H9 (cell line): ENCODE data around the gene CEP350. TPM values are rescaled to one million over a fixed set of nuclear protein-coding genes. Genes with fewer than 3 reads are reported as not detected.

Experiments used
- DNase-seq: peaks from one replicate; pipeline ENCODE4 v3.0.0-alpha.2; 2017
- H2AFZ ChIP-seq: one replicate; pipeline ENCODE4 v1.6.1; 2013; ENCODE audit warnings: mild to moderate bottlenecking, low read length, control low read depth, moderate library complexity
- H2AK5ac ChIP-seq: 2 replicates; pipeline ENCODE4 v1.6.1; 2013; ENCODE audit warnings: low read length, control low read depth, mixed read lengths; ENCODE audit not compliant: insufficient read length
- H2BK120ac ChIP-seq: one replicate; pipeline ENCODE4 v1.6.1; 2013; ENCODE audit warnings: low read depth, mild to moderate bottlenecking, low read length, control low read depth, inconsistent platforms; ENCODE audit not compliant: poor library complexity, severe bottlenecking
- H2BK12ac ChIP-seq: 2 replicates; pipeline ENCODE4 v1.6.1; 2013; ENCODE audit warnings: low read length, control low read depth, mixed read lengths, low read depth; ENCODE audit not compliant: insufficient read length
- H2BK15ac ChIP-seq: 2 replicates; pipeline ENCODE4 v1.6.1; 2013; ENCODE audit warnings: low read depth, low read length, control low read depth
- H2BK20ac ChIP-seq: one replicate; pipeline ENCODE4 v1.6.1; 2013; ENCODE audit warnings: low read depth, mild to moderate bottlenecking, low read length, control low read depth, inconsistent platforms; ENCODE audit not compliant: poor library complexity, severe bottlenecking
- H2BK5ac ChIP-seq: 2 replicates; pipeline ENCODE4 v1.6.1; 2013; ENCODE audit warnings: low read length, control low read depth, mixed read lengths; ENCODE audit not compliant: insufficient read length
- H3K14ac ChIP-seq: 2 replicates; pipeline ENCODE4 v1.6.1; 2013; ENCODE audit warnings: low read length, control low read depth; ENCODE audit not compliant: insufficient read depth
- H3K18ac ChIP-seq: 2 replicates; pipeline ENCODE4 v1.6.1; 2013; ENCODE audit warnings: low read depth, mild to moderate bottlenecking, mixed read lengths, low read length, control low read depth; ENCODE audit not compliant: insufficient read length
- H3K23ac ChIP-seq: 2 replicates; pipeline ENCODE4 v1.6.1; 2013; ENCODE audit warnings: low read length, control low read depth, mixed read lengths, low read depth; ENCODE audit not compliant: insufficient read length
- H3K23me2 ChIP-seq: 2 replicates; pipeline ENCODE4 v1.6.1; 2013; ENCODE audit warnings: low read depth, mild to moderate bottlenecking, mixed read lengths, low read length, control low read depth; ENCODE audit not compliant: insufficient read length, poor library complexity, severe bottlenecking
- H3K27ac ChIP-seq: 2 replicates; pipeline ENCODE4 v1.5.1; 2013; ENCODE audit warnings: low read length, control low read depth, mixed read lengths, low read depth; ENCODE audit not compliant: insufficient read length
- H3K27me3 ChIP-seq: 2 replicates; pipeline ENCODE4 v1.6.1; 2013; ENCODE audit warnings: low read length, control low read depth, inconsistent platforms; ENCODE audit not compliant: insufficient read depth
- H3K4ac ChIP-seq: 2 replicates; pipeline ENCODE4 v1.6.1; 2013; ENCODE audit warnings: low read depth, mild to moderate bottlenecking, control low read depth, inconsistent platforms, low read length, moderate library complexity
- H3K4me1 ChIP-seq: 2 replicates; pipeline ENCODE4 v1.6.1; 2013; ENCODE audit warnings: low read length, control low read depth, inconsistent platforms; ENCODE audit not compliant: insufficient read depth
- H3K4me2 ChIP-seq: 2 replicates; pipeline ENCODE4 v1.6.1; 2013; ENCODE audit warnings: low read length, control low read depth, mixed read lengths; ENCODE audit not compliant: insufficient read length, insufficient read depth
- H3K56ac ChIP-seq: 2 replicates; pipeline ENCODE4 v1.6.1; 2013; ENCODE audit warnings: low read depth, mild to moderate bottlenecking, mixed read lengths, low read length, control low read depth; ENCODE audit not compliant: insufficient read length
- H3K79me1 ChIP-seq: 2 replicates; pipeline ENCODE4 v1.6.1; 2013; ENCODE audit warnings: low read depth, mild to moderate bottlenecking, moderate library complexity, low read length, control low read depth, inconsistent platforms; ENCODE audit not compliant: insufficient read depth, poor library complexity, severe bottlenecking
- H3K79me2 ChIP-seq: 2 replicates; pipeline ENCODE4 v1.6.1; 2013; ENCODE audit warnings: low read length, control low read depth, inconsistent platforms; ENCODE audit not compliant: insufficient read depth
- H3K9ac ChIP-seq: 2 replicates; pipeline ENCODE4 v1.6.1; 2013; ENCODE audit warnings: low read length, control low read depth, mixed read lengths; ENCODE audit not compliant: insufficient read length; ENCODE audit errors: extremely low read depth
- H3K9me3 ChIP-seq: one replicate; pipeline ENCODE4 v1.6.1; 2013; ENCODE audit warnings: low read depth, low read length, inconsistent platforms; ENCODE audit not compliant: control insufficient read depth
- H3T11ph ChIP-seq: one replicate; pipeline ENCODE4 v1.6.1; 2013; ENCODE audit warnings: mild to moderate bottlenecking, low read length, control low read depth, inconsistent platforms
- H4K20me1 ChIP-seq: one replicate; pipeline ENCODE4 v1.6.1; 2013; ENCODE audit not compliant: control insufficient read depth, insufficient read length, insufficient read depth
- H4K5ac ChIP-seq: 2 replicates; pipeline ENCODE4 v1.6.1; 2013; ENCODE audit warnings: low read depth, mild to moderate bottlenecking, mixed read lengths, low read length, control low read depth; ENCODE audit not compliant: insufficient read length
- H4K8ac ChIP-seq: replicated peaks from 2 replicates; pipeline ENCODE4 v1.6.1; 2013; ENCODE audit warnings: low read length, control low read depth, mixed read lengths, low read depth; ENCODE audit not compliant: insufficient read length
- H4K91ac ChIP-seq: 2 replicates; pipeline ENCODE4 v1.6.1; 2013; ENCODE audit warnings: low read depth, mild to moderate bottlenecking, moderate library complexity, mixed read lengths, low read length, control low read depth; ENCODE audit not compliant: insufficient read length
- H3K27ac Mint-ChIP-seq, 3 experiments: 2 replicates in 2 of 3; 3 replicates in 1 of 3; pipeline ENCODE4 v1.8.0; 2020 to 2021; ENCODE audit warnings: mixed read lengths in 3 of 3, mild to moderate bottlenecking in 1 of 3, moderate library complexity in 1 of 3
- H3K27me3 Mint-ChIP-seq: 2 replicates; pipeline ENCODE4 v1.8.0; 2021; ENCODE audit warnings: low read depth, mild to moderate bottlenecking, moderate library complexity, mixed read lengths
- H3K36me3 Mint-ChIP-seq, 3 experiments: 2 replicates in 2 of 3; 3 replicates in 1 of 3; pipeline ENCODE4 v1.8.0; 2020 to 2021; ENCODE audit warnings: low read depth in 3 of 3, mixed read lengths in 3 of 3; ENCODE audit not compliant: insufficient read depth in 1 of 3
- H3K4me1 Mint-ChIP-seq, 2 experiments: 2 replicates each; pipeline ENCODE4 v1.8.0; 2020; ENCODE audit warnings: mixed read lengths in 2 of 2
- H3K4me3 Mint-ChIP-seq, 2 experiments: 2 replicates in 1 of 2; 3 replicates in 1 of 2; pipeline ENCODE4 v1.8.0; 2020 to 2021; ENCODE audit warnings: mild to moderate bottlenecking in 2 of 2, mixed read lengths in 2 of 2, moderate library complexity in 1 of 2
- H3K9me3 Mint-ChIP-seq, 2 experiments: 2 replicates in 1 of 2; 3 replicates in 1 of 2; pipeline ENCODE4 v1.8.0; 2020; ENCODE audit warnings: mild to moderate bottlenecking in 2 of 2, mixed read lengths in 2 of 2, moderate library complexity in 1 of 2
- CTCF ChIP-seq: fragments of 200-600 bp; sonication (generic); conservative IDR thresholded peaks from 3 replicates; pipeline ENCODE4 v1.8.0; 2021; ENCODE audit warnings: antibody characterized with exemption, mild to moderate bottlenecking
- WGBS: extraction: QIAGEN DNeasy Blood & Tissue Kit; methylation state at CpG from one replicate; pipeline ENCODE4 v1.1.7; 2013; ENCODE audit warnings: missing lambda C conversion rate, low lambda C conversion rate, mixed read lengths; ENCODE audit not compliant: insufficient read length; ENCODE audit errors: extremely low coverage; 5-methylcytosine and 5-hydroxymethylcytosine counted together
- total RNA-seq: library from RNA; stranded (reverse); gene quantifications from 2 replicates; pipeline ENCODE4 v1.2.1, GENCODE V29; 2021

Gene CEP350
- total RNA-seq, 1 experiment from 2014 or later = 39.2 TPM

DNA sequence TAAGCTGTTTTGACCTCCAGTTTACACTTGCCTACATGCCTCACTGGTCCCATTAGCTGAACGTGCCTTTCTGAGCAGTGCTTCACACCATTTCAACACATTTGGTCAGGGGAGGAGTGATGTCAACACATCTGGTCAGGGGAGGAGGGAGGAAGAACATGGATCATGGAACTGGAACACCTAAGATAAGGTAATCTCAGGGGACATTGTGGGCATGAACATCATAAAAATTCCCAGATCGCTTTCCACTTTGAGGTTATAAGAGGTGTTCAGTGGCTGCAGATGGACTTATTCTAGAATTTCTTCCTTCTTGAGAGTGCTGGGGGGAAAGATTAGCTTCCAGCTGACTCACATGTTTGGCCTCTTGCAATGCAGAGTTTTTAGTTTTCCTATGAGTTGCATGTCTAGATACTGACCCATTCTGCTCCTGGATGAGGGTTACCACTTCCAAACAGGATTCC is 202.1 kb downstream of the CEP350 start:
- no peak for TF ChIP-seq CTCF
- Histone ChIP-seq H3K23me2 (peaks cover 8% of the 10 kb centered on the region), H2AK5ac (no peak overlapping the region), H3K4ac (no peak overlapping the region), H2AFZ (no peak overlapping the region), H3K4me1 (peaks cover 3% of the 10 kb centered on the region; the same call in 1 of the 2 replicates), H2BK12ac (no peak overlapping the region), H3T11ph (no peak overlapping the region), H3K79me1 (no peaks in the 10 kb centered on the region), H3K27ac (no peak overlapping the region), H3K9me3 (no peaks in the 10 kb centered on the region), H3K9ac (no peak overlapping the region), H4K5ac (no peak overlapping the region), H2BK15ac (no peak overlapping the region), H2BK120ac (no peak overlapping the region), H3K56ac (no peak overlapping the region), H3K18ac (no peak overlapping the region), H3K27me3 (no peaks in the 10 kb centered on the region; the same call in 1 of the 2 replicates), H3K23ac (no peak overlapping the region), H4K8ac (no peak overlapping the region), H4K20me1 (no peaks in the 10 kb centered on the region), H3K14ac (no peak overlapping the region), H3K4me2 (no peak overlapping the region), H2BK20ac (no peak overlapping the region), H4K91ac (no peak overlapping the region), H3K79me2 (peaks cover 3% of the 10 kb centered on the region; the same call in 1 of the 2 replicates), H2BK5ac (no peak overlapping the region)
- Mint-ChIP-seq H3K4me1 (peaks cover 38 to 50% of the 10 kb centered on the region in 2 experiments), H3K9me3 (no peaks in the 10 kb centered on the region), H3K27me3 (peaks cover 24% of the 10 kb centered on the region), H3K4me3 (peak overlapping the region in 1 of 2 experiments; percentile 93; a peak in 2 of 5 replicates), H3K36me3 (no peaks in the 10 kb centered on the region; a peak in 1 of 7 replicates), H3K27ac (no peak overlapping the region)
- WGBS = no CpG with 5 or more reads among the region's 2 CpGs
- DNase-seq = no peak
